NCI-H510A treated with DMSO at 0.1 percent for 48 hours (cell line): ENCODE measurements around the gene AP3S2.
"Not testable (repeated sequence)": the region's sequence is repeated elsewhere in the genome, so short reads cannot be mapped to it uniquely, and the experiment has no call there.

Experiments
- DNase-seq: peaks from one replicate; lab custom pipeline; 2025; lab: John Stamatoyannopoulos, UW

AP3S2 gene

DNA sequence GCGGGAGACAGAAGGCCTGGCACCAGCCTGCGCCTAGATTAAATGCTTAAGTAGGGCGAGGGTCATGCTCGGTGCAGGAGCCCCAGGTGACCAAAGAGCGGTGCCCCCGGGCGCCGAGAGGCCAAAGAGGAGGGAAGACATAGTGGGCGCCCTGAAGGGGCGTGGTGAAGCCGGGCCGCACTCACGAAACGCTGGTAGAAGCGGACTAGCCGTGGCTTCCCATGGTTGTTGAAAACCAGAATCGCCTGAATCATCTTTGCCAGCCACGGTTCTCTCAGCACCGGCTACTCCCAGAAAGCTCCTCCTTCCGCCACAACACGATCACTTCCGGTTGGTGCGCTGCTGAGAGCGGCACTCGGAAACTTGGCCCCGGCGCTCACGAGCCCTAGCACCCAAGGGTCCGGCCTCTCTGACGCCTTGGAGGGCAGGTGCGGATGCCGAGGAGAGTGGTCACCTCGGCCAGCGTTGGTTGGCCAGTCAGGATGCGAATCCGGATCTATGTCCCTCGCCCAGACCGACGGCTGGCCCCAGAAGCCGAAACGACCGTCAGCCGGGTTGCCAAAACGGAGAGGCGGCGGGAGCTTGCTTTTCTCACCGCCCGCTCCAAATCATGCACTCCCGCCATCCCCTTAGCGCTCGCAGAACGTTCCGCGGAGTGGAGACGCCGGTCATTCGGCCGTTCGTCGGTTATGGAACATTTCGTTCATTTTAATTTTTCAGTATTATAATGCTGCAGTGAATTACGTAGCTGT is at the start of gene AP3S2:
AP3S2 (minus strand) TSS at position 299 of the 752 bp plus-strand sequence; CDS start at position 254, 45 bp downstream.
- DNase-seq: peak; percentile 78

GRCh38 chr15:89939910-89940309 is 46.1 kb upstream of the AP3S2 start:
- DNase-seq: no peak

DNA sequence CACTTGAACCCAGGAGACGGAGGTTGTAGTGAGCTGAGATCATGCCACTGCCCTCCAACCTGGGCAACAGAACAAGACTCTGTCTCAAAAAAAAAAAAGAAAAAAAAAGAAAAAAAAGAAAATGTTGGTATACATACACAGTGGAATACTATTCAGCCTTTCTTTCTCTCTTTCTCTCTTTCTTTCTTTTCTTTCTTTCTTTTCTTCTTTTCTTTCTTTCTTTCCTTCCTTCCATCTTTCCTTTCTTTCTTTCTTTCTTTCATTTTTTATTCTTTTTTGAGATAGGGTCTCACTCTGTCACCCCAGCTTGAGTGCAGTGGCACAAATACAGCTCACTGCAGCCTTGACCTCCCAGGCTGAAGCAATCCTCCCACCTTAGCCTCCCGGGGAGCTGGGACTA is 45.6 kb upstream of the AP3S2 start:
- not testable (repeated sequence) for DNase-seq

DNA sequence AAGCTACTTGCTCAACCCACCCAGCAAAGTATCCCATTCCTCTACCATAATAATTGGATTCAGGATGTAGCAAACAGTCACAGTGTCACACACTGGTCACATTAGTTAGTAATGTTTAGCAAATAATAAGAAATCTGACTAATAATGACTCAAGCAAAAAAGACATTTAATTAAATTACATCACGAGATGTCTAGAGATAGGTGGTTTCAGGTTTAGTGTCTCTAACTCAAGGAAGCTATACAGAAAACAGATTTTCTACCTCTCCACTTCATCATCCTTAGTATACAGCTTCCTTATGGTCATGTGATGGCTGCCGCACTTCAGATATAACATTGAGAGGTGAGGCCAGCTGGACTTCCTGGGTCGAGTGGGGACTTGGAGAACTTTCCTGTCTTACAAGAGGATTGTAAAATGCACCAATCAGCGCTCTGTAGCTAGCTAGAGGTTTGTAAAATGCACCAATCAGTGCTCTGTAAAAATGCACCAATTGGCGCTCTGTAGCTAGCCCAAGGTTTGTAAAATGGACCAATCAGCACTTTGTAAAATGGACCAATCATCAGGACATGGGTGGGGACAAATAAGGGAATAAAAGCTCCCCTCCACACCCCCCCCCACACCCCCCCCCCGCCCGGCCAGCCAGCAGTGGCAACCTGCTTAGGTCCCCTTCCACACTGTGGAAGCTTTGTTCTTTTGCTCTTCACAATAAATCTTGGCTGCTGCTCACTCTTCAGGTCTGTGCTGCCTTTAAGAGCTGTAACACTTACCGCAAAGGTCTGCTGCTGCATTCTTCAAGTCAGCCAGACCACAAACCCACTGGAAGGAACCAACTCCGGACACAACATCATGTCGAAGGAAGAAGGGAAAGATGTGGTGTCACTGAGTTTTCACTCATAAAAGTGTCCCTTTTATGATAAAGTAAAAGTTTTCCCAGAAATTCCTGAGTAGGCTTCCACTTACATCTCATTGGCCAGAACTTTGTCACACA is 43.9 kb upstream of the AP3S2 start:
- DNase-seq: no peak

- no peak for DNase-seq
Observed at GRCh38 chr15:89936786-89937265, 43.0 kb upstream of the AP3S2 start.

DNA sequence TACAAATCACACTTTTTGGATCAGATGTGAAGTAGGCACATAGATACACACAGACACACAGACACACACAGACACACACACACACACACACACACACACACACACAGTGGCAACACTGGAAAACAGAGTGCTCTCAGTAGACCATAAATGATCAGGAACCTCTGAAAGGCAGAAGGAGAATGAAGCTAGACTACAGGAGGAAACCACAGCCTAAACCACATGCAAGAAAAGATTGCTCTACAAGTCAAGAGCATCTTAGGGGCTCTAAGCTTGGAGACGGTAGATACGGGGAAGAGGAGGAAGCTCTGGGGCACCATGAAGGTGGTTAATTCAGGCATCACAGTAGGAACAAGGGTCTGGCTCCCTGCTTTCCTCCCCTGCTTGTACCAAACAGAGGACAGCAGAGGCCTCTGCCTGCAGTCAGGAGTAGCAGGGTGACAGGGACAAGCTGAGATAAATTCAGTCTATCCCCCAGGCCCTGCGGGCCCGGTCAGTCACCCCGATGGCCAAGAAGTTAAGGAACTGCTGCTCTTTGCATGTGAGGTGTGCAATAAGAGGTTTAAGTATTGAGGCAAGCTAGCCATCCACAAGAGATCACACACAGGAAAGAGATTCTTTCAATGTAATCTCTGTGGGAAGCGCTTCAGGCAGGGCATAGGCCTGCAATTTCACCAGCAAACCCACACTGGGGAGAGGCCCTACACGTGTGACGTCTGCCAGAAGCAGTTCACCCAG is 42.4 kb upstream of the AP3S2 start:
- DNase-seq: no peak

- DNase-seq: no peak
Observed at GRCh38 chr15:89932880-89933279, 39.1 kb upstream of the AP3S2 start.

- no peak for DNase-seq
Observed at GRCh38 chr15:89928421-89928820, 34.6 kb upstream of the AP3S2 start.

DNA sequence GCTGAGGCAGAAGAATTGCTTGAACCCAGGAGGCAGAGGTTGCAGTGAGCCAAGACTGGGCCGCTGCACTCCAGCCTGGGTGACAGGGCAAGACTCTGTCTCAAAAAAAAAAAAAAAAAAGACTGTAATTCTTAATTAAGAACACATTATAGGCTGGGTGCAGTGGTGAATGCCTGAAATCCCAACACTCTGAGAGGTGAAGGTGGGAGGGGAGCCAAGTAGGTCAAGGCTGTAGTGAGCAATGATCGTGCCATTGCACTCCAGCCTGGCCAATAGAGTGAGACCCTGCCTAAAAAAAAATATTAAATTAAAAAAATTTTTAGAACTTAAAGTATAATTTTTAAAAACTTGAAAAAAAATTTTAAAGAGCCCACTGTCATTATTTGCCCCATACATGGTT is 32.4 kb upstream of the AP3S2 start:
- no peak for DNase-seq

DNA sequence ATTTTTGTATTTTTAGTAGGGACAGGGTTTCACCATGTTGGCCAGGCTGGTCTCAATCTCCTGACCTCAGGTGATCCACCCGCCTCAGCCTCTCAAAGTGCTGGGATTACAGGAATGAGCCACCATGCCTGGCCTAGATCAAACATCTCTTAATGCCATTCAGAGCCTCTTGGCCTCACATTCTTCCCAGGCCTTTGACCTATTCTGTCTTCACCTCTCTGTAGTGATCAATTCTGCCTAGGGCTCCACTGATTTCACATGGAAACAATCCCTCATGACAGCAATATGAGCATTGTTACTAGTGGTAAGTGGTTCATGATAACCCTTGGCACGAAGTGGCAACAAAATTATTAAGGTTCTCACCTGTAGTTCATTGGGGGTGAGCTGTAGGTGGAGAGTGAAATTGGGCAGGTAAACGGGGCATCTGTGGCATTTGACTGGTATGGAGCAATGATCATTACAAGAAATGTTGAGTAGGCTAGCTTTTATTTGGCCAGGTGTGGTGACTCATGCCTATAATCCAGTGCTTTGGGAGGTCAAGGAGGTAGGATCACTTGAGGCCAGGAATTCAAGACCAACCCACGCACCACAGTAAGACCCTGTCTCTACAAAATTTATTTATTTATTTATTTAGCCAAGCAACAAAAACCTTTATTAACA is 23.8 kb upstream of the AP3S2 start:
- DNase-seq: no peak

- DNase-seq: no peak
Observed at GRCh38 chr15:89916660-89917059, 22.9 kb upstream of the AP3S2 start.

DNA sequence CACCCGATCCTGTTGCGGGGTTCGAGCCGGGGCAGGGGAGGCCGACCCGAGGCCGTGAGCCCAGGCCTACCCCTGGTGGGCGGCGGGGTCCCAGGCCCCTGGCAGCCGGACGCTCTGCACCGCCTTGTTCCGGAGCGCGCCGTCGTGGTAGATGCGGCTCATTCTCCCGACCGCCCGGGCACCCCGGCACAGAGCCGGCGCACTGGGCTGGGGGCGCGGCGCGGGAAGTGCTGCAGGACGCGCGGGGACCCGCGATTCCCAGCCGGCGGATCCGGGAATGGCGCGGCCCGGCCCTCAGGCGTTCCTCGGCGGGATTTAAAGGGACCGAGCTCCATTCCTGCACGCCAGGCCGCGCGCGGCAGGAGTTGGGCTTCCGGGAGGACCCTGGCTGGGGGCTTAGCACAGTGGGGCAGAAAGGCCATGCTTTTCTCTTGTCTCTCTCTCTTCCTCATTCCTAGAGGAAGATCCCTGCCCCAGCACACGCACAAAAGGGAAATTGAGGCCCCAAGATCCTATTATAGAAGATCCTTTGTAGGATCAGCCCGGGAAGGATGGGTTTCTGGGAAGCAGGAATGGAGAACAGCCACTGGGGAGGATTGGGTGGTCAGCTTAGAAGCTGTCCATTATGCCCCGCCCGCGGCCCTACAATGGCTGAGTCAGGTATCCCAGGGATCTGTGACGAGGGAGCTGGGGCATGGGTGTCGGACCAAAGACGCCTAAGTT is 19.0 kb upstream of the AP3S2 start, which contains the start of gene ARPIN:
ARPIN (minus strand) TSS at position 279 of the 723 bp plus-strand sequence; CDS start at position 162, 117 bp downstream.
- peak; percentile 11 for DNase-seq

DNA sequence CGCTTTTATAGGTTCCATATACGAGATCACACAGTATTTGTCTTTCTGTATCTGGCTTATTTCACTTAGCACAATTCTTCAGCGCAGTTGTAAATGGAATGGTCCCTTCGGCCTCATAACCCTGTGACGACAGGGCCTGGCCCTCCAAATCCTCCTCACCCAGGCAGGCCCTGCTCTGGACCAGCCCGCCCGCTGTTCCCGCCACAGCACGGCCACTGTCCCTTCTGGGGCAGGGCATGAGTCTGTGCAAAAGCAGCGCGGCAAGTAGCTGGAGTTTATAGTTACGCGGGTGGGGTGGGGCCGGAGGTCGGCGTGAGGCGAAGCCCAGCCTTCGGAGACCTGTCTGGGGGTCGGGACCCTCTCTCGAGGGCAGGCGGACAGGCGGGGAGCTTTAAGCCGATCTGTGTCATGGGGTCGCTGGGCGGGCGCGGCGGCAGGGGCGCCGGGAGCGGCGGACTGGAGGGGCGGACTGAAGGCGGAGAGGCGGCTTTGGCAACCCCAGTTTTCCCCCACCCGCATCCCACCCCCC is 18.4 kb upstream of the AP3S2 start:
- no peak for DNase-seq

- no peak for DNase-seq
Observed at GRCh38 chr15:89910891-89911626, 17.3 kb upstream of the AP3S2 start.

- no peak for DNase-seq
Observed at GRCh38 chr15:89909611-89910010, 15.8 kb upstream of the AP3S2 start.

DNA sequence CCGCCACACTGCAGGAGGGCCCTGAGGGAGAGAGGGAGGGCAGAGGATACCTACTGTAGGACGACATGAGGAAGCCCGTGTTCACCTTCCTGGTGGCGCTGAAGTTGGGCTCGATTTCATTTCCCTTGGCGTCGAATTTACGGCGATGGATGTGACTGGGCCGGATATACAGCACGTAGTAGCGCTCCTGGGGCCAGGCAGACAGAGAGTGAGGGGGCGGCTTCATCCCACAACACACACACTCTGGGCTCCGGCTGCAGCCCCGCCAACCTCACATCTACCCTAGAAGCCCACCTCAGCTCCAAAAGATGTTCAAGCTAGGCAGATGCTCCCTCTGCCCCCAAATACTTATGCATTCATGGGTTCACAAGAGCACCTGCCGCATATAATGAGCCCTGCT is 14.4 kb upstream of the AP3S2 start:
- no peak for DNase-seq

DNA sequence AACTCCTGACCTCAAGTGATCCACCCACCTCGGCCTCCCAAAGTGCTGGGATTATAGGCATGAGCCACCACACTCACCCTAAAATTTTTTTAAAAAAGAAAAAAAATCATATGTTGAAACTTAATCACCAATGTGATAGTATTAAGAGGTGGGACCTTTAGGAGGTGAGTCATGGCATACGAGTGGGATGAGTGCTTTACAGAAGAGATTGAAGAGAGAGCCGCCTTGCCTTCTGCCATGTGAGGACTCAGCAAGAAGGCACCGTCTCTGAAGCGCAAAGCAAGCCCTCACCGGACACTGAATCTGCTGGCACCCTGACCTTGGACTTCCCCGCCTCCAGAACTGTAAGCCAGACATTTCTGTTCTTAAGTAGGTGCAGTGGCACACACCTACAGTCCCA is 13.5 kb upstream of the AP3S2 start:
- no peak for DNase-seq

GRCh38 chr15:89905846-89906378 is 12.1 kb upstream of the AP3S2 start:
- DNase-seq: no peak

DNA sequence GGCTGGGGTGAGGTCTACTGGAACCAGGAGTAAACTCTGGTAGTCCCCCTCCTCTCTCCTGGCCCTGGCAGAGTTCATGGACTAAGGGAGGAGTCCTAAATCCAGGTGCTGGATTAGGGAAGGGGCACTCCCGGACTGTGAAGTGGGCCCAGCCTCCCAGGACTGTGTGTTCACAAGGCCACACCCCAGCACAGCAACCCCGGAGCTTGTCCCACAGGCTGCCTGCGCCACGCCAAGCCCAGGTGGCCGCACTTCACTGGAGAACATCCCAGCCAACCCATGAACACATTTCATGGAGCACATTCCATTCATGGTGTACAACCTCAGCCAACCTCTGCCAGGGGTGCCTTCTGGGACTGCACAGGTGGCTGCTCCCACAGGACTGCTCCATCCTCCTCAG is 10.7 kb upstream of the AP3S2 start:
- DNase-seq: no peak

- DNase-seq: no peak
Observed at GRCh38 chr15:89903858-89904130, 10.0 kb upstream of the AP3S2 start.
